Pancreas (tissue), 10 donors: ENCODE data around the gene KIF21B. TPM values are rescaled to one million over a fixed set of nuclear protein-coding genes. Genes with fewer than 3 reads are reported as not detected.

ENCODE experiments used
- ATAC-seq, 4 donors: fragments of 200-7000 bp; cut with Tn5 transposase; one replicate each; pipeline versions ENCODE4 v1.8.0 to v1.9.1; 2020; ENCODE audit warnings: mild to moderate bottlenecking in 4 of 4, moderate library complexity in 4 of 4
- DNase-seq, 6 donors: peaks; one replicate each; pipeline ENCODE4 v3.0.0-alpha.2; 2020
- FAIRE-seq: peaks from 2 replicates; lab custom pipeline; 2012; peaks lifted over from hg19 to GRCh38; lab: Jason Lieb, UNC
- H3K27ac ChIP-seq, 4 donors: fragments of 200-600 bp; sonication (generic); 1 replicate in 3 of 4; 2 replicates in 1 of 4; pipeline versions ENCODE4 v1.5.0 to v1.8.0; 2020
- H3K27me3 ChIP-seq, 4 donors: fragments of 200-600 bp; one replicate each; pipeline ENCODE4 v1.8.0; 2021
- H3K36me3 ChIP-seq, 3 donors: fragments of 200-600 bp; sonication (generic) in 1 of 3; one replicate each; pipeline versions ENCODE4 v1.5.0 to v1.8.0; 2020 to 2021
- H3K4me1 ChIP-seq, 3 donors: fragments of 200-600 bp; one replicate each; pipeline ENCODE4 v1.8.0; 2021
- H3K4me3 ChIP-seq, 4 donors: fragments of 200-600 bp; sonication (generic) in 2 of 4; one replicate each; pipeline versions ENCODE4 v1.5.0 to v1.8.0; 2020 to 2021
- H3K9me3 ChIP-seq, 4 donors: fragments of 200-600 bp; one replicate each; pipeline ENCODE4 v1.8.0; 2021
- CTCF ChIP-seq, 4 donors: fragments of 200-600 bp; sonication (generic) in 3 of 4; IDR thresholded peaks; one replicate each; pipeline versions ENCODE4 v1.5.0 to v1.8.0; 2021; ENCODE audit warnings: antibody characterized with exemption in 4 of 4
- WGBS, 2 donors: extraction: QIAGEN DNeasy Blood & Tissue Kit; methylation state at CpG; one replicate each; pipeline ENCODE4 v1.1.7; 2013; 5-methylcytosine and 5-hydroxymethylcytosine counted together
- intact Hi-C, 3 donors: fragments of 100-400 bp; cut with DNase I; formaldehyde crosslinking; loops; one replicate each; pipeline versions ENCODE4 v1.11.1 to v1.14.2; 2022
- polyA plus RNA-seq, 2 donors: library from polyadenylated mRNA; stranded (reverse); fragments of 200-250 nt; gene quantifications; one replicate each; pipeline ENCODE4 v1.2.3, GENCODE V29; 2013
- total RNA-seq, 6 donors: library from RNA; stranded (reverse); fragmentation: NEBNext Ultra II Directional in 4 of 6; extraction: Animal tissue kit (Norgen Biotek cat#: 25700) in 4 of 6; gene quantifications; one replicate each; pipeline versions ENCODE4 v1.2.1 to v1.2.4, GENCODE V29; 2021 to 2023
- donor health status: healthy with polysubstance abuse.
- donor health status: DM: no; HTN: no; CAD: no; lungs with moderate emphysema.
- donor health status: DM: no; HTN: no; CAD: no.
- donor health status: control.
- donor health status: control.
- donor health status: Bipolar disorder and iron deficiency.
- donor health status: DM: yes; HTN: yes; CAD: no.
- donor health status: DM: no; HTN: no; CAD: no.
- donor health status: DM: no; HTN: no; CAD: no.
- donor health status: DM: yes; HTN: yes; CAD: no.

Gene KIF21B
- total and polyA plus RNA-seq, 8 donors: 0.51 to 2.5 (median 0.93) TPM

GRCh38 chr1:201026836-201027235 lies 3.3 kb upstream of the KIF21B start:
- H3K4me3 ChIP-seq: no peak overlapping the region
- WGBS, 2 donors: 64 to 67% methylated on average over 3 of the region's 3 CpGs
- no peaks in the 10 kb centered on the region for H3K27me3 ChIP-seq
- intact Hi-C loops: no loop called here
- DNase-seq: no peak
- no peak for FAIRE-seq
- no peaks in the 10 kb centered on the region for H3K36me3 ChIP-seq
- ATAC-seq: no peak
- no peaks in the 10 kb centered on the region for H3K4me1 ChIP-seq
- H3K27ac ChIP-seq: no peak overlapping the region
- TF ChIP-seq CTCF (IDR thresholded peaks at IDR 0.05): no peak
- no peaks in the 10 kb centered on the region for H3K9me3 ChIP-seq

GRCh38 chr1:201026234-201026633 lies 2.7 kb upstream of the KIF21B start:
- Histone ChIP-seq H3K4me1 (no peaks in the 10 kb centered on the region), H3K27me3 (no peaks in the 10 kb centered on the region), H3K36me3 (no peaks in the 10 kb centered on the region), H3K4me3 (no peak overlapping the region), H3K9me3 (no peaks in the 10 kb centered on the region), H3K27ac (no peak overlapping the region)
- intact Hi-C loops: no loop called here
- FAIRE-seq (no peak), DNase-seq (no peak), ATAC-seq (no peak)
- 86 to 91% methylated on average over 3 of the region's 3 CpGs for WGBS, 2 donors
- no peak for TF ChIP-seq CTCF (IDR thresholded peaks at IDR 0.05)

- no peak for TF ChIP-seq CTCF (IDR thresholded peaks at IDR 0.05)
- no peak overlapping the region for H3K27ac ChIP-seq
- DNase-seq: no peak
- H3K4me3 ChIP-seq: no peak overlapping the region
- H3K36me3 ChIP-seq: no peaks in the 10 kb centered on the region
- no peaks in the 10 kb centered on the region for H3K4me1 ChIP-seq
- intact Hi-C loops: no loop called here
- no peaks in the 10 kb centered on the region for H3K27me3 ChIP-seq
- no peak for ATAC-seq
- 81 to 82% methylated on average over 7 of the region's 7 CpGs for WGBS, 2 donors
- FAIRE-seq: no peak
- no peaks in the 10 kb centered on the region for H3K9me3 ChIP-seq
These were observed 2.1 kb upstream of the KIF21B start for GRCh38 chr1:201025571-201026002.

DNA sequence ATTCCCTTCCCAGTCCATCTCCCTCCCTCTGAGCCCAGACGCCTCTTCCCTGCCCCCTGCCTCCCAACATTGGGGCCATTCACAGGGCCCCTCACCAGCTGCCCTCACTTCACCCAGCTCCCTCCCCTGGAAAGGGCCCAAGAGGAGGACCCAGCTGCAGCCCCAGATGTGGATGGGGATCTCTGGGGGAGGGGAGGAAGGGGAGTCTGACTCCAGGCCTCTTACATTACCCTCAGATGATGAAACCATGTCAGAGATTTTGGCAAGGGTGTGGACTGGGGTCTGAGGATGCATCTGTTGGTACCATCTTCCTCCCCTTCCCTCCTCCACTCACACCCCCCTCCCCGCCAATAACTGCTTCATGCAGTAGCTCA lies 1.1 kb upstream of the KIF21B start:
- Histone ChIP-seq H3K9me3 (no peaks in the 10 kb centered on the region), H3K36me3 (no peaks in the 10 kb centered on the region), H3K4me1 (peaks cover 0 to 4% (median 0%) of the 10 kb centered on the region in 3 donors), H3K27me3 (no peaks in the 10 kb centered on the region), H3K4me3 (no peak overlapping the region), H3K27ac (no peak overlapping the region)
- DNase-seq (peak in 1 of 6 donors; percentile 40), ATAC-seq (no peak), FAIRE-seq (no peak)
- WGBS, 2 donors: 89 to 94% methylated on average over 2 of the region's 2 CpGs
- intact Hi-C loops: no loop called here
- no peak for TF ChIP-seq CTCF (IDR thresholded peaks at IDR 0.05)

DNA sequence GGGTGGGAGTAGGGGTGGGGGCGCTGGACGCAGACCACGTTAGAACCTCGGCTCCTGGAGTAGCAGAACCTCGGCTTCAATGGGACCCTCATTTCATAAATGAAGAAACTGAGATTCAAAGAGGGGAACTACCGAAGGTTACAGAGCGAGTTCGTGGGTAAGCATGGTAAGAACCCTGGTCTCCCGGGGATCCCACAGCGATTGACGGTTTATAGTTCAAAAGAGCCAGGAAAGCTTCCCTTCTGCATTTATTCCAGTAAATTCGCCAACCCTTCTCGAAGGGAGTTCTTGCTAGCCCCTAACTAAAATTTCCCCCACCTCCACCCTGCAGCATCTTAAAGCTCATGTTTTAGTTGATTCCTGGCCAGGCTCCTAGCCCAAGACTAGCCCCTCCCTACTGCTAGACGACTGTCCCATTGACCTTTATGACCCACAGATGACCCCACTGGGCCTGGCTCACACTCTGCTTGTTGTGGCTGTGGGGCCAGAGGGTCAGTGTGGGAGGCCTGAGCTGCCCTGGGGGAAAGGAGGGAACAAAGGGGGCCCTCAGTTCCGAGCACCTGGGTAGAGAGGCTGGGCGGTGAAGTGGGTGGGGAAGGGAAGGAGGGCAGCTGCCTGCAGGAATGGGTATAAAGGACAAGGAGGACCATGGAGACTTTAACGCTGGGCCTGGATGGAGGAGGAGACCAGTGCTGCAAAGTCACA lies 558 bp upstream of the KIF21B start:
- FAIRE-seq: no peak
- intact Hi-C loops: no loop called here
- Histone ChIP-seq H3K27ac (no peak overlapping the region), H3K4me1 (peaks cover 0 to 4% (median 0%) of the 10 kb centered on the region in 3 donors), H3K36me3 (no peaks in the 10 kb centered on the region), H3K27me3 (no peaks in the 10 kb centered on the region), H3K9me3 (no peaks in the 10 kb centered on the region), H3K4me3 (peak overlapping the region in 2 of 4 donors; percentile 53 to 60)
- no peak for TF ChIP-seq CTCF (IDR thresholded peaks at IDR 0.05)
- no peak for ATAC-seq
- WGBS, 2 donors: 53 to 54% methylated on average over 17 of the region's 17 CpGs
- peak in 1 of 6 donors; percentile 48 for DNase-seq
